Uterine smooth muscle cell (primary cell): ENCODE results near the gene RBM12. TPM values are rescaled to one million over a fixed set of nuclear protein-coding genes. Genes with fewer than 3 reads are reported as not detected.

Experiments
- total RNA-seq: library from RNA; depleted of rRNA; stranded (reverse); fragments of >200 nt; gene quantifications from 2 replicates; pipeline ENCODE4 v1.2.3, GENCODE V29; 2014

Gene RBM12
- 35.9 and 49.8 TPM in 2 replicates for total RNA-seq

DNA sequence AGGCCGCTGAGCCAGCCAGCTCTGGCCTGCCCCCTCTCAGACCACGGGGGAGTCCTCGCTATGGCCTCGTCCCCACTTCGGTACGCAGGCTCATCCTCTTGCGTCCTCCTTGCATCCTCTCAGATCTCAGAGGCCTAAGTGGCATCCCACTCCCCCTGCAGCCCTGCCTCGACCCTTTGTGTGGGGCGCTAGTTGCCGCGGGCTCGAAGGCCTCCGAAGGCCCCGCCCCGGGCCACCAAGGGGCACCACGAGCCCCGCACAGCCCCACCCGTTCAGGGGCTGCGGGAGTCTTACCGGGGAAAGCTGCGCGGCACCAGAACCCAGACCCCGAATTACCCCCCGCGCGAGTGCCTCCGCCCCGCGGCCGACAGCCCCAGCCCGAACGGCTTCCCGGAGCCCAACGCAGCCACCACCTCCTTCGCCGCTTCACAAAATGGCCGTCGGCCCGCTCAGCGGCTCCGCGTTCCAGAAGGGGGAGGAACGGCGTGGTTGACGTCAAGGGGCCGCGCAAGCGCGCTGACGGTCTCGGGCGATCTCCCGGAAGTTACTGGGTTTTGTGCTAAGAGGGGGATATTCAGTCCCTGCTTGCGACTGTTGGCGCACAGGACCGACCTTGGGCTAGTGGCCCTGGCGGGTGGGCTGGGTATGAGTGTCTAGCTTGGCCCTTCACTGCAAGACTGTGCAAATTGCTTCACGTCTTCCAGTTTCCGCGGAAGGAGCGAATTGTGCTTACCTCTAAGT is at the start of gene RBM12, which contains the start of gene CPNE1:
Gene RBM12 (minus strand): TSS at position 435 of the 741 bp plus-strand sequence. CDS start 9,578 bp downstream, outside the sequence.
Gene CPNE1 (minus strand): TSS at position 435 of the 741 bp plus-strand sequence. CDS start 31,977 bp downstream, outside the sequence.

DNA sequence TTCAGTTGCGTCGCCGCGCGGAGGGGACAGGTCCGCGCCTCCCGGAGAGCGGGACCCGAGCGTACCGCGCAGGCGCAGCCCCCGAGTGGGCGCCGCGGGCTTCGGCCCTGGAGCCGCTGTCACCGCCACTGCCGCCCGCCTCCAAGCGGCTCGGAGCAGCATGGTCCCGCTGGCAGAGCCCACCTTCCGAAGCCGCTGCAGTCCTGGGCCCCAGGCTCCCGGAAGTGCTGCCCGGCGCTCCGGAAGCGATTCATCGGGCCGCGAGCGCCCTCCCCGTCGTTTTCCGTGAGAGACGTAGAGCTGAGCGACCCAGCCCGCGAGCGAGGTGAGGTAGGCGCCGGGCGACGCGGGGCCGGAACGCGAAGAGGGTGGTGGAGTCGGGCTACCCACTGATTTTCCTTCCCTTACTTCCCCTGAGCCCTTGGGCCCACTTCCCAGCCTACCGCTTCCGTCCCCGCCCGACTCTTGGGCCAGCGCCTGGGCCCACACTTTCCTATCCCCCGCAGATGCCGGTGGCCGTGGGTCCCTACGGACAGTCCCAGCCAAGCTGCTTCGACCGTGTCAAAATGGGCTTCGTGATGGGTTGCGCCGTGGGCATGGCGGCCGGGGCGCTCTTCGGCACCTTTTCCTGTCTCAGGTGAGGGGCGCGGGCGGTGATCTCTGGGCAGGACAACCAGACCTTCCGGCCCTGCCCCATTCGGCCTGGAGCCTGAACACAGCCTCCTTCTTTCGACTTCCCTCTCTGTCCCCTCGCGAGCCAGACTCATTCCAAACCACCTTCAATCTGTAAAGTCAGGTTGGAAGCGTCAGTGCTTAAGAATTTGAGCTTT is 34.6 kb upstream of the RBM12 start, which contains the start of the genes NFS1 and ROMO1:
Gene NFS1 (minus strand): TSS at position 226 of the 830 bp plus-strand sequence. CDS start 64 bp downstream, at position 162.
Gene ROMO1 (plus strand): TSS at position 279 of the 830 bp plus-strand sequence. CDS start 228 bp downstream, at position 507.

GRCh38 chr20:35615667-35616464 is 48.8 kb downstream of the RBM12 start, which contains the start of gene SPAG4:
SPAG4 (plus strand) TSS chr20:35615829; CDS start chr20:35616004, 175 bp downstream.

Other genes starting within 250 kb of the RBM12 start
- gene GDF5, start 226.7 kb downstream of the RBM12 start, total RNA-seq: 5.1 and 6.0 TPM in 2 replicates
- gene CEP250, start 209.3 kb downstream of the RBM12 start, total RNA-seq: 51.2 and 62.8 TPM in 2 replicates
- not detected in 2 replicates for gene C20orf173, start 135.2 kb downstream of the RBM12 start, total RNA-seq
- 286 and 388 TPM in 2 replicates for gene ERGIC3, start 122.8 kb downstream of the RBM12 start, total RNA-seq
- gene SPAG4, start 49.1 kb downstream of the RBM12 start, total RNA-seq: 6.0 and 12.7 TPM in 2 replicates
- 93.1 and 95.8 TPM in 2 replicates for gene CPNE1, start within 50 bp of the RBM12 start, total RNA-seq
- 20.4 and 28.0 TPM in 2 replicates for gene NFS1, start 34.5 kb upstream of the RBM12 start, total RNA-seq
- 162 and 235 TPM in 2 replicates for gene ROMO1, start 34.5 kb upstream of the RBM12 start, total RNA-seq
- gene RBM39, start 77.4 kb upstream of the RBM12 start, total RNA-seq: 366 and 378 TPM in 2 replicates
- gene PHF20, start 107.1 kb upstream of the RBM12 start, total RNA-seq: 26.2 and 29.2 TPM in 2 replicates